Type B pancreatic cell (in vitro differentiated cells): ENCODE data around the gene TWIST2. TPM values are rescaled to one million over a fixed set of nuclear protein-coding genes. Genes with fewer than 3 reads are reported as not detected.
A peak's percentile ranks its signal among the peaks of the same experiment; 100 is the strongest.

Experiments used
- DNase-seq: peaks from one replicate; pipeline ENCODE4 v3.0.0; 2021; ENCODE audit warnings: mixed read lengths; ENCODE audit not compliant: unreplicated experiment; ENCODE audit errors: extremely low spot score
- H3K27ac Mint-ChIP-seq: 2 replicates; pipeline ENCODE4 v1.8.0; 2021; ENCODE audit warnings: mild to moderate bottlenecking, mixed read lengths
- H3K27me3 Mint-ChIP-seq: 2 replicates; pipeline ENCODE4 v1.8.0; 2021; ENCODE audit warnings: mixed read lengths
- H3K36me3 Mint-ChIP-seq: 2 replicates; pipeline ENCODE4 v1.8.0; 2021; ENCODE audit warnings: mixed read lengths
- H3K4me1 Mint-ChIP-seq: one replicate; pipeline ENCODE4 v1.8.0; 2021; ENCODE audit warnings: mixed read lengths; ENCODE audit not compliant: unreplicated experiment
- H3K4me3 Mint-ChIP-seq: 2 replicates; pipeline ENCODE4 v1.8.0; 2021; ENCODE audit warnings: mild to moderate bottlenecking, mixed read lengths
- H3K9me3 Mint-ChIP-seq: 2 replicates; pipeline ENCODE4 v1.8.0; 2021; ENCODE audit warnings: mixed read lengths
- total RNA-seq: library from RNA; stranded (reverse); gene quantifications from 2 replicates; pipeline ENCODE4 v1.2.1, GENCODE V29; 2021; ENCODE audit warnings: low replicate concordance
- TF ChIP-seq, protein P1 (sequence below): fragments of 200-600 bp; sonication (generic); conservative IDR thresholded peaks from 2 replicates; pipeline ENCODE4 v1.5.0; 2021; ENCODE audit warnings: antibody characterized with exemption, mild to moderate bottlenecking

The TWIST2 gene
- total RNA-seq, 1 donor from 2014 or later: 27.3 TPM

DNA sequence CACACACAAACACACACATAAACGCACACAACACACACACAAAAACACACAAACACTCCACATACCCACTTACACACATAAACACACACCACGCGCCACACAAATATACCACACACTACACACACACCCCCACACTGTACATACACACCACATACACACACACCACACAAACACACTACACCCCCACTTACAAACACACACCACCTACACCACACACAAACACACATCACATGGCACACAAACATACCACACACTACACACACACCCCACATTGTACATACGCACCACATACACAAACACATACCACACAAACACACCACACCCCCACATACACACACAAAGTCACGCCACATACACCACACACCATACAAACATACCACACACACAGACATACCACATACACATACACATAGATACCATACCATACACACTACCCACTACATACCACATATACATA lies 59.9 kb downstream of the TWIST2 start:
- Mint-ChIP-seq H3K27me3 (peaks cover 3% of the 10 kb centered on the region), H3K4me3 (no peak overlapping the region), H3K9me3 (no peaks in the 10 kb centered on the region), H3K4me1 (peaks cover 22% of the 10 kb centered on the region), H3K36me3 (peaks cover 7% of the 10 kb centered on the region), H3K27ac (no peak overlapping the region)
- DNase-seq: no peak
- TF ChIP-seq, protein P1, sequence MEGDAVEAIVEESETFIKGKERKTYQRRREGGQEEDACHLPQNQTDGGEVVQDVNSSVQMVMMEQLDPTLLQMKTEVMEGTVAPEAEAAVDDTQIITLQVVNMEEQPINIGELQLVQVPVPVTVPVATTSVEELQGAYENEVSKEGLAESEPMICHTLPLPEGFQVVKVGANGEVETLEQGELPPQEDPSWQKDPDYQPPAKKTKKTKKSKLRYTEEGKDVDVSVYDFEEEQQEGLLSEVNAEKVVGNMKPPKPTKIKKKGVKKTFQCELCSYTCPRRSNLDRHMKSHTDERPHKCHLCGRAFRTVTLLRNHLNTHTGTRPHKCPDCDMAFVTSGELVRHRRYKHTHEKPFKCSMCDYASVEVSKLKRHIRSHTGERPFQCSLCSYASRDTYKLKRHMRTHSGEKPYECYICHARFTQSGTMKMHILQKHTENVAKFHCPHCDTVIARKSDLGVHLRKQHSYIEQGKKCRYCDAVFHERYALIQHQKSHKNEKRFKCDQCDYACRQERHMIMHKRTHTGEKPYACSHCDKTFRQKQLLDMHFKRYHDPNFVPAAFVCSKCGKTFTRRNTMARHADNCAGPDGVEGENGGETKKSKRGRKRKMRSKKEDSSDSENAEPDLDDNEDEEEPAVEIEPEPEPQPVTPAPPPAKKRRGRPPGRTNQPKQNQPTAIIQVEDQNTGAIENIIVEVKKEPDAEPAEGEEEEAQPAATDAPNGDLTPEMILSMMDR: no peak

DNA sequence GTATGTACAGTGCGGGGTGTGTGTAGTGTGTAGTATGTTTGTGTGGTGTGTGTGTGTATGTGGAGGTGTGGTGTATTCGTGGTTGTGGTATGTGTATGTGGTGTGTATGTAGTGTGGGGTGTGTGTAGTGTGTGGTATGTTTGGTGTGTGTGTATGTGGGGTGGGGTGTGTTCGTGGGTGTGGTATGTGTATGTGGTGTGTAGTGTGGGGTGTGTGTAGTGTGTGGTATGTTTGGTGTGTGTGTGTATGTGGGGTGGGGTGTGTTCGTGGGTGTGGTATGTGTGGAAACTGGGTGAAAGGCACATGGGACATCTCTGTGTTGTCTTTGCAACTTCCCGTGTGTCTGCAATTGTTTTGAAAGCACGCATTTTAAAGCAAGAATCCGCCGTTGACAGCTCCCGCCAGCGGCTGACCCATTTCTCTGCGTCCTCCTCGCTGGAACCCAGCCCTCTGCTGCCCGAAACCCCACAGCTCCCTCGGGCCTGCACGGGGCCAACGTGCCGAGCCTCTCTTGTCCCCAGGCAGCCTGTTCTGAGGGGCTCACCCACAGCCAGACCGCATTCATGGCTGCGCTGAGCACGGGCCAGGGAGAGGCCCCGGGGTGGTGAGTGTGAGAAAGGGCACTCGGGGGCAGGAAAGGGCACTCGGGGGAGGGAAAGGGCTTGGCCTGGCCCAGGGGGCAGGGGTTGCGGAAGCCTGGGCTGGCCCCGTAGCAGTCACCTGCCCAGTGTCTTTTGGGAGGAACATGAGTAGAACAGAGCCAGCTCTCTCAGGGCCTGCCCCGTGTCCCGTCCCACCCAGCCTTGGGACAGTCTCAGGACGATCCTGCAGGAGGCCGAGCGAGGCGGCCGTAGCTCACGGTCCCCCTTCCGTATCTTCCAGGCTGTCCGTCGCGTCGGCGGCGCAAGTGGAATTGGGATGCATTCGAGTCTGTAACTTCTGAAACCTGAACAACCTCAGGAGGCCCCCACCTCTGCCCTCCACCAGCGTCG lies 61.4 kb downstream of the TWIST2 start:
- no peak overlapping the region for H3K4me3 Mint-ChIP-seq
- no peak for DNase-seq
- no peak overlapping the region for H3K27ac Mint-ChIP-seq
- H3K27me3 Mint-ChIP-seq: peaks cover 3% of the 10 kb centered on the region
- H3K36me3 Mint-ChIP-seq: peaks cover 7% of the 10 kb centered on the region
- no peaks in the 10 kb centered on the region for H3K9me3 Mint-ChIP-seq
- H3K4me1 Mint-ChIP-seq: peaks cover 24% of the 10 kb centered on the region
- TF ChIP-seq, protein P1: no peak

DNA sequence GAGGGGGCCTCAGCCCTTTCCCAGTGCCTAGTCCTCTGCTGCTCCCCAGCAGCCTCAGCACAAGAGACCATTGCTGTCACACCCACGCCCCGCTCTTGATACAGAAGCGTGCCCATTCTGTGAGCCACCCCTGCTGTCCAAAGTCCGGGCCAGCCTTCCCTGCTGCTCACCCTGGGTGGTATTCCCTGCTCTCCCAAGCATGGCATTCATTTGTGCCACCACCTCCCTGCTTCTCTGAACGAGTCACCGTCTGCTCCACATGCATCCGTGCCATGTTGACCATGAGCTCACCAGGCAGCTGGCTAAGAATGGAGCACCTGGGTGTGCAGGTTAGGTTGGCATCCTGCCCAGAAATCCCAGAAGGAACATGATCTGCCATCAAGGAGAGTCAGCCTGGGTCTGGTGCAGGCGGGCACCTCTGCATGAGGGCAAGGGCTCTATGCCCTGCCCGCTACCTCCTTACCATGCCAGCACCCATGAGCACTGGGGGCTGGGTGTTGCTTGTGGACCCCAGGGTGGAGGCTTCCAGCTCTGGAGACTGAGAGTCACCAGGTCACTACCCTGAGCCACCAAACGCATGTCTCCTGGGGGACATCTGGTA lies 63.0 kb downstream of the TWIST2 start:
- DNase-seq: no peak
- TF ChIP-seq, protein P1: no peak
- H3K4me3 Mint-ChIP-seq: no peak overlapping the region

DNA sequence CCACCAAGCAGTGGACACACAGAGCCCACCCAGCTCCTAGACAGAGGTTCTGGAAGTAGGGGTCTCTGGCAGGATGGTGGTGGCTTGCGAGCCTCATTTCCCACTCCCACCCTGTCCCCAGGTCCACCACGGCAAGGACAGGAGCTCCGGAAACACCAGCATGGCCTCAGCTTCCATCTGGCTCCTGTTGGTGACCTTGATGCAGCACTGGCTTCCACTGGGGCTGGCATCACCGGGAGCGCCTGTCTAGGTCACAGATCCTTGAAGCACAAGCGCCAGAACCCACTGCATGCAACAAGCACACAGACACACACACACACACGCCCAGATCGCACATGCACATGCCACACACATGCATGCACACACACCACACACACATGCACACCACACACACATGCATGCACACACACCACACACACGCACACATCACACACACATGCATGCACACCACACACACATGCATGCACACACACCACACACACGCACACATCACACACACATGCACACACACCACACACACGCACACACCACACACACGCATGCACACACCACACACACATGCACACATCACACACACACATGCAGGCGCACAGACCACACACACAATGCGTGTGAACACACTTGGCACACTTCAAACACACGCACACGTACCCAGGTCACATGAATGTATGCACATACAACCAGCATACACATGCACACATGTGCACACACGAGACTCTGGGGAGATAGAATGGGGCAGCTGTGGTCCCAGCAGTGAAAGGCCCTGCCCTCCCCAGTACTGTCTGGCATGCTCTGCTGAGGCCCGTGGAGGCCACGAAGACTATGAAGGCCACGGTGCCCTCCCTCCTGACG lies 63.7 kb downstream of the TWIST2 start:
- H3K4me3 Mint-ChIP-seq: no peak overlapping the region
- H3K27ac Mint-ChIP-seq: no peak overlapping the region
- H3K27me3 Mint-ChIP-seq: peaks cover 7% of the 10 kb centered on the region
- H3K36me3 Mint-ChIP-seq: peaks cover 3% of the 10 kb centered on the region
- no peaks in the 10 kb centered on the region for H3K9me3 Mint-ChIP-seq
- TF ChIP-seq, protein P1: no peak
- peak; percentile 44 for DNase-seq
- H3K4me1 Mint-ChIP-seq: peaks cover 14% of the 10 kb centered on the region

More for the DNA sequence above, 63.0 kb downstream of the TWIST2 start:
- Mint-ChIP-seq H3K27ac (no peak overlapping the region), H3K4me1 (peaks cover 21% of the 10 kb centered on the region), H3K36me3 (peaks cover 7% of the 10 kb centered on the region), H3K9me3 (no peaks in the 10 kb centered on the region), H3K27me3 (peaks cover 6% of the 10 kb centered on the region)

DNA sequence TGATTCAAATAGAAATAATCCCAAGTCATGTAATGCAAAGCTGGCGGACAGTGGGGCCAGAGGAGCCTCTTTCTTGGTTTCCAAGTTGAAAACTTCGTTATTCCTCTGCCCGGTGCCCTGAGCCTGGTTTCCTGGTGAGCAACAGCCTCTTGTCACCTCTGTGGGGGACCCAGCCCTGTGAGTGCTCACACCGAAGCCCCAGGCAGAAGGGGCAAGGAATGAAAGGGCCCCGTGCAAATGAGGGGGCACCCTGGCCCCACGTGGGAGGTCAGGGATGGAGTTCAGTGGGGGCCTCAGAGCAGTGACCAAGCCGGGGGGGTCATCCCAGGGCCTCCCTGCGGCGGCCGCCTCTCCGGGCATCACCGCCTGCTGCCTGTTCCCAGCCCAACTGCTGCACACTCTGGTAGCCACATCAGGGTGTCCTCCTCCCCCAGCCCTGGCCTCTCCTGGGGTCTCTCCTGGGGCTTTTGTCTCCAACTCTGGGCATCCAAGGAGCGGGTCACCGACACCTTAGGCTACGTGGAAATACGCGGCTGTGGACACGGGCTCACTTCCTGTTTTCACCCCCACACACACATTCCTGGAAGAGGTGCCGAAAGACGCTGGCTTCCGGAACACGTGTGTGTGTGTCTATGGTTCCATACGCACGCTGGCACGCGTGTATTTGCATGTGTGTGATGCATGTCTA lies 64.5 kb downstream of the TWIST2 start:
- peak; percentile 65 for DNase-seq

More for the DNA sequence above, 64.5 kb downstream of the TWIST2 start:
- H3K36me3 Mint-ChIP-seq: peaks cover 3% of the 10 kb centered on the region
- no peak overlapping the region for H3K27ac Mint-ChIP-seq
- no peak overlapping the region for H3K4me3 Mint-ChIP-seq
- H3K9me3 Mint-ChIP-seq: no peaks in the 10 kb centered on the region
- TF ChIP-seq, protein P1: no peak
- H3K4me1 Mint-ChIP-seq: peaks cover 14% of the 10 kb centered on the region
- H3K27me3 Mint-ChIP-seq: peaks cover 7% of the 10 kb centered on the region
